ENCODE results near the gene TRPM3.

- TF ChIP-seq REST (IDR thresholded peaks at IDR 0.05): no peak
- TF ChIP-seq CTCF (IDR thresholded peaks at IDR 0.05; ENCODE audit: low read depth, low read length, missing input control): no peak
- no peak for TF ChIP-seq FOXA1 (IDR thresholded peaks at IDR 0.05)
- TF ChIP-seq, protein P1, sequence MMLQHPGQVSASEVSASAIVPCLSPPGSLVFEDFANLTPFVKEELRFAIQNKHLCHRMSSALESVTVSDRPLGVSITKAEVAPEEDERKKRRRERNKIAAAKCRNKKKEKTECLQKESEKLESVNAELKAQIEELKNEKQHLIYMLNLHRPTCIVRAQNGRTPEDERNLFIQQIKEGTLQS (IDR thresholded peaks at IDR 0.05): no peak
Observed at GRCh38 chr9:70569791-70570190, 551.6 kb downstream of the TRPM3 start.

Data from liver (tissue), 3 donors.